ENCODE data around the gene DUS3L.

DNA sequence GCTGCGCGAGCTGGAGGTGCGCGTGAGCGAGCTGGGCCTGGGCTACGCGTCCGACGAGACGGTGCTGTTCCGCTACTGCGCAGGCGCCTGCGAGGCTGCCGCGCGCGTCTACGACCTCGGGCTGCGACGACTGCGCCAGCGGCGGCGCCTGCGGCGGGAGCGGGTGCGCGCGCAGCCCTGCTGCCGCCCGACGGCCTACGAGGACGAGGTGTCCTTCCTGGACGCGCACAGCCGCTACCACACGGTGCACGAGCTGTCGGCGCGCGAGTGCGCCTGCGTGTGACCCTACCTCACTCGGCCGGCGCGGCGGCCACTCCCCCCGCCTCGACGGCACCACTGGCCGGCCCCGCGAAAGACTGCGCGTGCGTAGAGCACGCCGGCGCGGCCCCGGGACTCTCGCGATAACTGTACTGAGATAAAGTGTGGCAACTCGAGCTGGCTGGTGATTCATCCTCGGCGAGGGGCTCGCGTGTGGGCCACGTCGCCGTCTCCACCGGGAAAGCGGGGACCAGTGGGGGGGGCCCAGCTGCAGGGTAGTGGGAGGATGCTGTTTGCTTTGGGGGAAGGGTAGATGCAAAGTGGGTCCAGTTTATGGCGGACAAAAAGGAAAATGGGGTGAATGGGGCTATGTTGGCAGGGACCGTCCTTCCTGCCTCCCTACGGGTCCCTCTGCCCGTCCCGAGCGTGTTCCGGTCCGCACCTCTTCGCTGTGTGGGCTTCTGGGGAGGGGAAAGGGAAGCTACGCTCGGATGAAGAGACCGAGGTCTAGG lies 37.1 kb upstream of the DUS3L start:
- TF ChIP-seq CTCF (IDR thresholded peaks at IDR 0.05) (no peak), ZFX (IDR thresholded peaks at IDR 0.05; ENCODE audit: borderline replicate concordance) (no peak)

Data from 22Rv1 (cell line).